ENCODE measurements around the gene ANKDD1B. TPM values are rescaled to one million over a fixed set of nuclear protein-coding genes. Genes with fewer than 3 reads are reported as not detected.

Gene ANKDD1B
- total RNA-seq, 1 donor from 2014 or later: 0.68 TPM

- no peak for DNase-seq
Observed at GRCh38 chr5:75707911-75708509, 96.8 kb downstream of the ANKDD1B start.

GRCh38 chr5:75710637-75711036 lies 99.4 kb downstream of the ANKDD1B start:
- DNase-seq: no peak

GRCh38 chr5:75711151-75711550 lies 99.9 kb downstream of the ANKDD1B start:
- no peak for DNase-seq

GRCh38 chr5:75712091-75712490 lies 100.8 kb downstream of the ANKDD1B start:
- DNase-seq: no peak

GRCh38 chr5:75716715-75717081 lies 105.4 kb downstream of the ANKDD1B start:
- DNase-seq: no peak

GRCh38 chr5:75717082-75717922 lies 106.0 kb downstream of the ANKDD1B start, which contains the start of gene POC5:
TSS of gene POC5 (minus strand) at chr5:75717437. CDS start at chr5:75712937, 4,500 bp downstream.
- peak; percentile 96 for DNase-seq

- no peak for DNase-seq
Observed at GRCh38 chr5:75720882-75721281, 109.6 kb downstream of the ANKDD1B start.

Other genes with a start within 250 kb of the ANKDD1B start
- gene CERT1, start 99.8 kb upstream of the ANKDD1B start, total RNA-seq: 34.5 and 81.9 TPM in 2 replicates
- gene POLK, start 99.6 kb upstream of the ANKDD1B start, total RNA-seq: 53.4 and 65.0 TPM in 2 replicates
- 14.0 and 14.7 TPM in 2 replicates for gene POC5, start 106.0 kb downstream of the ANKDD1B start, total RNA-seq